Stimulated activated CD4-positive, alpha-beta T cell treated with anti-CD3 and anti-CD28 coated beads, TNF-alpha, amount 100 ng/mL, for 24 hours (primary cell): ENCODE data around the gene OTOG.
"Not testable (repeated sequence)": the region's sequence is repeated elsewhere in the genome, so short reads cannot be mapped to it uniquely, and the experiment has no call there.

Experiments used
- DNase-seq, 3 experiments: peaks; one replicate each; pipeline ENCODE4 v3.0.0-alpha.2; 2020; ENCODE audit warnings: low read depth in 3 of 3

OTOG gene

DNA sequence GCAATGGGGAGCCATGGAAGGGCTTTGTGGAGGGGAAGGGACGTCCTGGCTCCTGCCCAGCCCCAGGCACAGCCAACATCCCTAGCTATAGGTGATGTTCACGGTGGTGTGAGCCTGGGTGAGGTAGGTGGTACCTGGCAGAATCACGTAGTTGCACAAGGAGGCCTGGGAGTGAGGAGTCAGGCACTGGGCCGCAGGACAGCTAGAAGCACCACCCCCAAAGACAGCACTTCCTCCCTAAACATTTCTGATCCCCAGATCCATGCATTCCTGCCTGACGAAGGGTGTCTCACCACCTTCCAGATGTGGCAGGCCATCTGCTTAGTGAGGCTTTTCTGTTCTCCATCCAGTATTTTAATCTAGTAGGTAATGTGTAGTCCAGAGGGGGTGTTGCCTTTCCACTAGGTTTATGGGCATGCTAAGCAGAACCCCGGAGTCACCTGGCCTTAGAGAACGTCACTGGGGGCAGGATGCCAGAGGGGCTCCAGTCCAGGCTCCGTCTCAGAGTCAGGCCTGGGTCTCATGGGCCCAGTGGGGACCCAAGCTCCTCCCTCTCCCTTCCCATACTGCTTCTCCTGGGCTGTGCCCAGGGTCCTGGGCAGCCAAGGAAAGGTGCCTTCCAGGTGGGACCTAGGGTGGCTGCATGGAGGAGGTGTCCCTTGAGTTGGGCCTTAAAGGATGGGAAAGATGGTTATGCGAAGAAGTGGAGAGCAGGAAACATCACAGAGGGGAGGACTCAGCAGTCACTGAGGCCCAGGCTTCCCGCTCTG lies 56.2 kb downstream of the OTOG start:
- DNase-seq = no peak

DNA sequence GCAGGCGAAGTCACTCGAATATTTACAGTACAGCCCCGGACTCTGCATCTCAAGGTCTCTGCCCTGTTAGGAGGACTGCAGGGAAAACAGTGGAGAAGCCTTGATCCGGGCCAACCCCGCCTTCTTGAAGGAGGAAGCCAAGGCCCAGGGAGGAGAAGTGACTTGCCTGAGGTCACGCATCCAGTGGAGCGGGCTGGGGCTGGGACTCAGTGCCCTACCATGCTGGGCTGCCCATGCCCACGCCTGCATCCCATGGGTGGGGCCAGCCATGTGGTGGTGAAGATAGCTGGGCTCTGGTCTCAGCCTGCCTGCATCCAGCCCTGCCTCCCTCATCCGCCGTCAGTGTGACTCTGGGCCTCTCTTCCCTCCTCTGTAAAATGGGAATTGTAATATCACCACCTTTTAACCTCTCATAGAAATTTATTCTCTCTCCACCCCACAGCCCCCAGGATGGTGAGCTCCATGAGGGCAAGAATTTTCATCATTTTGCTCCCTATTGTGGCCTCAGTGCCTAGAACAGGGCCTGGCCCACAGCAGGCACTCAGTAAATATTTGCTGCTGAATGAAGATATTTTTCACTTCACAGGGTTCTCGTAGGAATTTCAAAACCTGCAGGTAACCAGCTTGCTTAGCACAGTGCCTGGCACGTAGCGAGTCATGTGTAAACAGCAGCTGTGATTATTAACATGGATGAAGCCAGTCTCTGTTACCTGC lies 57.3 kb downstream of the OTOG start:
- DNase-seq = no peak

DNA sequence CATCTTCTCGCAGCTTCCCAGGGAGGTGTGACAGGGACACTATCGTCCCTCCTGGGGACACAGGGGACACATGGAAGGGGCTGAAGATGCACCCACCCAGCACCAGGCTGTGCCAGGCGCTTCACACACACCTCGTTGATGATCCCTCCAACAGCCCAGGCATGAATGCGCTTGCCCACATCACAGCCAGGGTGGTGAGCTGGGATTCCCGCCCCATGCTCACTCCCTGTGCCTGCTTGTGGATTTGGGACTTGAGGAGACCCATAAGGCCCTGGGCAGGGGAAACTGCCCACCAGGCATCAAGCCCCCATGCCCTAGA lies 57.8 kb downstream of the OTOG start:
- no peak for DNase-seq

DNA sequence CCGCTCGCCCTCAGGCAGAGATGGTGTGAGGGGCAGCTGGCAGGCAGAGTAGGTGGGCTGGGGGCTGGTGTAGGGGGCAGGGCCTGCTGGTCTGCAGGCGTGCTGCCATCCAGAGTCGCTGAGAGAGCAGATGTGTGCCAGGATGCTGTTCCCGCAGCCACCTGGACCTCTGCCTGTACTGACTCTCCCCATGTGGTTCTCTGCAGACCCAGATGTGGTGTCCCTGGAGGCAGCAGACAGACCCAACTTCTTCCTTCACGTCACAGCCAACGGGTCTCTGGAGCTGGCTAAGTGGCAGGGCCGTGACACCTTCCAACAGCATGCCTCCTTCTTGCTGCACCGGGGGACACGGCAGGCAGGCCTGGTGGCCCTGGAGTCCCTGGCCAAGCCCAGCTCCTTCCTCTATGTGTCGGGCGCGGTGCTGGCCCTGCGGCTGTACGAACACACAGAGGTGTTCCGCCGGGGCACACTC lies 58.6 kb downstream of the OTOG start:
- DNase-seq = no peak

DNA sequence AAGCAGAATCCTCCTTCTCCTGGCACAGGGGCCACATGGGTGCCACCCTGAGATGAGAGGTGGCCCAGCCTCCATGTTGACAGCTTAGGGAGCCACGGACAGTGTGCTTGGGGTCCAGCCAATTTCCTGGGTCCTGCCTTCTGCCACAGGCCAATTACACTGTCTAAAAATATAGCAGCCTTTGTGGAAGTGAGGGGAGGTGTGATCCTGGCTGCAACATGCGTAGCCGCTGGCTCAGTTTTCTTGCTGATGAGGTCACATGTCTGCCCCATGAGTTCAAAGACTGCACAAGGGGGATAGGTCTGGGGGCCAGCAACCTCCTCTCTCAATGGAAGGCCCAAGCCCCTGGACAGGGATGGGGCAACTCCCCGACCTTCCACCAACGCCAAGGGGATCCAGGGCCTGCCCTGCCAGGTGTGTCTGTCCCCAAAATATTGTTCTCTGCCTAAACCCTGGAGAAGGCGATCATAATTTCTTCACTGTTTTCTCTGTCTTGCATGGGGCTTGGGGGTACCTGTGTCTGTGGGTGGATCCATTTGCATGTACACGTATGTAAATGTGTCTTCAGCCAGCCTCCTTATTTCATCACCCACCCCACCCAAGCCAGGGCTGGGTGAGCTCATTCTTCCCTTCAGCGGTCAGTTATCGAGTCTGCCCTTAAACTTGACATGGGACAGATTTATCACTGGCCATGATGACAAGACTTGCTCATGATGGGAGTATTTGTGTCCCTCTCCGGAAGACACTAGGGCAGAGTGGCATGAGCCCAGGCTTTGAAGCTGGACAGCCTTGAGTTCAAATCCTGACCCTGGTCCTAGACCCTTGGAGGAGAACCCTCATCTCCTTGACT lies 59.4 kb downstream of the OTOG start:
- no peak for DNase-seq

DNA sequence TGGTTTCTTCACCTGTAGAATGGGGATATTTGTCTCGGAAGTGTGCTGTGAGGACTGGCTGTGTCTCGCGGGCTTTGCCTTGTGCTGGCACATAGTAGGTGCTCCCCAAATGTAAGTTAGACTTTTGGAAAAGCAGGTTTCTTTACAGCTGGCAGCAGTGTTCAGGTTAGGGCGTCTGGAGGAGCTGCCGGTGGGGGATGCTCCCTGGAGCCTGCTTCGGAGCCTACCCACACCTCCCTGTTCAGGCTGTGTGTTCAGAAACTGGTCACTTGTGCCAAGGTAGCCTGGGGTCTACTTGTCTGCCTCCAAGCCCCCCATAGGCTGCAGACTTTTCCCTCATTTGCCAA lies 60.0 kb downstream of the OTOG start:
- DNase-seq = no peak

DNA sequence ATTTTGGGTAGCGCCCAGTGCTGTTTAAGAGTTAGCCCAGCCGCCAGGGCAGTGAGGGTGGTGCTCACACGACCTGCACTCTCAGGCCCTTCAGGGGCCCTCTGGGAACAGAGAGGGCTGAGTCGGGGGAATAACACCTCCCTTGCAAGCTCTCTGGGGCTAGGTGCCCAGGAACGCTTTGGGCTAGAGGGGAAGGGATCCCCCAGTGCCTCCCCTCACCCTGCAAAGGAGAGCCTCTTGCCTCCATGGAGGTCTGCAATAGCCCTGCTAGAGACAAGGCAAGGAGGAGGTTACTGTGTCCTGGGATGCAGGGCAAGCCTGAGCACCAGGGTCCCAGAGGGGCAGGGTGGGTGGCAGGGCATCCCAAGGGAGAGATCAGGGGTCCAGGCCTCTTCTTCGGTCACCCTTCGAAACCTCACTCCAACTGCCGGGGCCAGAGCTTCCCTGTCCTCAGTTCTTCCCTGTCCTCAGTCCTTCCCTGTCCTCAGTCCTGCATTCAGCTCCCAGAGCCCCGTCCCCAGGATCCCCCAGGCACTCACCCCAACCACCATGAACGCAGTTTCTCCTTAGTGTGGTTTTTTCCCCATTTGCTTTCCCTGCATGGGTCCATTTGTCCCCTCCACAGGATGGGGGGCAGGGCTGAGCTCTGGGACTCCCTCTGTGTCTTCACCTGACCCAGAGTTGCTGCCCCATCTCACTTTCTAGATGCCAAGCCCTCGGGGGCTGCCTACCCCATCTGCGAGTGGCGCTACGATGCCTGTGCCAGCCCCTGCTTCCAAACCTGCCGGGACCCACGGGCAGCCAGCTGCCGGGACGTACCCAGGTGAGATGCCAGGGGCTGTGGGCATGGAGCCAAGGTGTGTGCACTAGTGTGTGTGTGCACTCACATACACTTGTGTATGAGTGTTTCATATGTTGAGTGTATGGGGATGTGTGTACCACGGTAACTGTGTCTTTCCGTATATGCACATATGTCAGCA lies 60.8 kb downstream of the OTOG start:
- DNase-seq = no peak

DNA sequence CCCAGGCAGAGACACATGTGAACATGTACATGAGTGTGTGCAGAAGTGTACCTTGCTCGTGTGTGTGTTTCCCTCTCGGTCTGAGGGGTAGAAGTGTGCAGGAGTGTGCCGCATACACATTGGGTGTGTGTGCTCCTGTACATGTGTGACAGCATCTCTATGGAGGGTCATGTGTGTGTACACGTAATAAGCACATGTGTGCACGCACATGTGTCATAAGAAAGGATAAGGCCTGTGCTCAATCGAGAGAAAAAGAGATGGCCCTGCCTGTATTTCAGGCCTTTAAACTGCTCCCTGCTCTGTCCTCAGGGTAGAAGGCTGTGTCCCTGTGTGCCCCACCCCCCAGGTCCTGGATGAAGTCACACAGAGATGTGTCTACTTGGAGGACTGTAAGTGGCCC lies 61.8 kb downstream of the OTOG start:
- DNase-seq = no peak

DNA sequence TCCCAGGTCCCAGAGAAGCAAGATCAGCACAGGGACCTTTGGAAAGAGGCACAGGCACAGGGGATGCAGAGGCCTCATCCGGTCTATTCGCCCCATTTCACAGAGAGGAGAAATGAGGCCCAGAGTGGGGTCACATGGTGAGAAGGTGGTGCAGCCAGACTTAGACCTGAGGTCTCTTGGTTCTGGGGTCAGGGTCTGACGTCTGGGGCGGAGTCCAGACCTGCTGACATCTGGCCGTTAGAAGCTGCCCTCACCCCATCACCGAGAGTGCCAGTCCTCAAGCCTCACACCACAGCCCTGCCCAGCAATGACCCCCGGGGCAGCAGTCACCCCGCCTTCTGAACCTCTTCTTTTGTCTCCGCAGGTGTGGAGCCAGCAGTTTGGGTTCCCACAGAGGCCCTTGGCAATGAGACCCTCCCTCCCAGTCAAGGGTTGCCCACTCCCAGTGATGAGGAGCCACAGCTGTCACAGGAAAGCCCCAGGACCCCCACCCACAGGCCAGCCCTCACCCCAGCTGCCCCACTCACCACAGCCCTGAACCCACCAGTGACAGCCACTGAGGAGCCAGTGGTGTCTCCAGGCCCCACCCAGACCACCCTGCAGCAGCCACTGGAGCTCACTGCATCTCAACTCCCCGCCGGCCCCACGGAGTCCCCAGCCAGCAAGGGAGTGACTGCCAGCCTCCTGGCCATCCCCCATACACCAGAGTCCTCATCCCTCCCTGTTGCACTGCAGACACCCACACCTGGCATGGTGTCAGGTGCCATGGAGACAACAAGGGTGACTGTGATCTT lies 62.4 kb downstream of the OTOG start:
- DNase-seq = no peak

DNA sequence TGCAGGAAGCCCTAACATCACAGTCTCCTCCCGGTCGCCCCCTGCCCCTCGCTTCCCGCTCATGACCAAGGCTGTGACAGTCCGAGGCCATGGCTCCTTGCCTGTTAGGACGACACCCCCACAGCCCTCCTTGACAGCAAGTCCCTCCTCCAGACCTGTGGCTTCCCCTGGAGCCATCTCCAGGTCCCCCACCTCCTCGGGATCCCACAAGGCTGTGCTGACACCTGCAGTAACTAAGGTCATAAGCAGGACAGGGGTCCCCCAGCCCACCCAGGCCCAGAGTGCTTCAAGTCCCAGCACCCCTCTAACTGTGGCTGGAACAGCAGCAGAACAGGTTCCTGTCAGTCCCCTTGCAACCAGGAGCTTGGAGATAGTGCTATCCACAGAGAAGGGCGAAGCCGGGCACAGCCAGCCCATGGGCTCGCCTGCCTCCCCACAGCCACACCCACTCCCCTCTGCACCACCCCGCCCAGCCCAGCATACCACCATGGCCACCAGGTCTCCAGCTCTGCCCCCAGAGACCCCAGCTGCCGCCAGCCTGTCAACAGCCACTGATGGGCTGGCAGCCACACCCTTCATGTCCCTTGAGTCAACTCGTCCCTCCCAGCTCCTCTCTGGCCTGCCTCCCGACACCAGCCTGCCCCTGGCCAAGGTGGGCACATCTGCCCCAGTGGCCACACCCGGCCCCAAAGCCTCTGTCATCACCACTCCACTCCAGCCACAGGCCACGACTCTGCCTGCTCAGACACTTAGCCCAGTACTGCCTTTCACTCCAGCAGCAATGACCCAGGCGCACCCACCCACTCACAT lies 63.2 kb downstream of the OTOG start:
- no peak for DNase-seq

DNA sequence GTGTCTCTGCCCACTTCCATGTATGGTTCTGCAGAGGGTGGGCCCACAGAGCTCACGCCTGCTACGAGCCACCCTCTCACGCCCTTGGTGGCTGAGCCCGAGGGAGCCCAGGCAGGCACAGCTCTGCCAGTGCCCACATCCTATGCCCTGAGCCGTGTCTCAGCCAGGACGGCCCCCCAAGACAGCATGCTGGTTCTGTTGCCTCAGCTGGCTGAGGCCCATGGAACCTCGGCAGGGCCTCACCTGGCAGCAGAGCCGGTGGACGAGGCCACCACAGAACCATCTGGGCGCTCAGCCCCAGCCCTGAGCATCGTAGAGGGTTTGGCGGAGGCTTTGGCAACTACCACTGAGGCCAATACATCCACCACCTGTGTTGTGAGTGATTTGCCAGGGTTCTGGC lies 64.0 kb downstream of the OTOG start:
- no peak for DNase-seq

DNA sequence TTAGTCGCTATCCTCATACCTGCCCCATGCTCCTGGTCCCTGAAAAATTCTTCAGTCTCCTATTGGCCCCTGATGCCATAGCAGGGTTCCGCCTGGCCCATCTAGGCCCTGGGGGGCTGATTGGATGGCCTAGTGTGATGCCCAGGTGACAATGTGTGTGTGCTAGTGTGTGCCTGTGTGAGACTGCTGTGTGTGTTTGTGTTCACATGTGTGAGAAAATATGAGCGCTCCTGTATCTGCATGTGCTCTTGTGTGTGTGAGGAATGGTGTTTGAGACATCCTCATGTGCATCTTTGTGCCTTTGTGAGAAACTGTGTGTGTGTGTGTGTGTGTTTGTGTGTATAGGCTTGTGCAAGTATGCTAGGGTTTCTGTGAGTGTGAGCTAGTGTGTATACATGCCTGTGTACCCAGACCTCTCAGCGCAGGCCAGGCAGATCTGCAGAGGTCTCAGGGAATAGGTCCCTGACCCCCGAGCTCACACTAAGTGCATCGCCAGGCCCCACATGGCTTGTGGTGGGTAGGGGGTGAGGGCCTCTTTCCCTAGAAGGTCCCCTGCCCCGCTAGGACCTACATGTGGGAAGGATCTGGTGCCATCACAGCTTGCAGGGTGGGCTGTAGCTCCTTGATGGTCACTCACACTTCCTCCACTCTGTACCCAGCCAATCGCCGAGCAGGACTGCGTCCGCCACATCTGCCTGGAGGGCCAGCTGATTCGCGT lies 64.6 kb downstream of the OTOG start:
- no peak for DNase-seq

DNA sequence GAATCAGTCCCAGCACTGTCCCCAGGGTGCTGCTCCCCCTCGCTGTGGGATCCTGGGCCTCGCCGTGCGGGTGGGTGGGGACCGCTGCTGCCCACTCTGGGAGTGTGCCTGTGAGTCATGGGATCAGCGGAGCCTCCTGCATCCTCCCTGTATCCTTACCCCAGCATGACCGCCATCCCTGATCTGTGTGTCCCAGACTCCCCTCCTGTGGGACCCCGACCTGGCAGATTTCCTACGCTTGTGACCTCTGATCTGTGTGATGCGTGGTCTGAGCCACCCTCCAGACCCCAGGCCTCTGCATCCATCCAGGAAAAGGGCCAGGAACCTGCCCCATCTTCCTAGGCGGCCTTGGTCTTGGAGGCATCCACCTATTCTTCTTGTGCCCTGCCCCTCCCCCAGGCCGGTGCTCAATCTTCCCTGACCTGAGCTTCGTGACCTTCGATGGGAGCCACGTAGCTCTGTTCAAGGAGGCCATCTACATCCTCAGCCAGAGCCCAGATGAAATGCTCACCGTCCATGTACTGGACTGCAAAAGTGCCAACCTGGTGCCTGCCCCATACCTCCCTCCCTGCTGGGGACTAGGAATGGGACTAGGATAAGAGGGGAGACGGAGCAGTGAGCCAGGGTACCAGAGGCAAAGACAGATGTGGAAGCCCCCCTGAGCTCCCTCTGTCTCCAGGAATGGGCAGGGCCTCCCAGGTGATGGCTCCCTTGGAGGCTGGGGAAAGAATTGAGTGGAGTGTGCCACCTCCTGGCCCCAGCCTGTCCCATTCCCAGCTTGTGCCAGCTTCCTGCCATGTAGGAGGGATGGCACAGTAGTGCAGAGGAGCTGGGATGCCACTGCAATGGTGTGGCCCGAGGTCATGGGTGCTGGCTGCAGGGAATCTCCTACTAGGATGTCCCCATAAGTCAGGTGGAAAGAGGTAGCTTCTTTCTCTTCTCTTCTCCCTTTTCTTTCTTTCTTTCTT lies 65.4 kb downstream of the OTOG start:
- no peak for DNase-seq

DNA sequence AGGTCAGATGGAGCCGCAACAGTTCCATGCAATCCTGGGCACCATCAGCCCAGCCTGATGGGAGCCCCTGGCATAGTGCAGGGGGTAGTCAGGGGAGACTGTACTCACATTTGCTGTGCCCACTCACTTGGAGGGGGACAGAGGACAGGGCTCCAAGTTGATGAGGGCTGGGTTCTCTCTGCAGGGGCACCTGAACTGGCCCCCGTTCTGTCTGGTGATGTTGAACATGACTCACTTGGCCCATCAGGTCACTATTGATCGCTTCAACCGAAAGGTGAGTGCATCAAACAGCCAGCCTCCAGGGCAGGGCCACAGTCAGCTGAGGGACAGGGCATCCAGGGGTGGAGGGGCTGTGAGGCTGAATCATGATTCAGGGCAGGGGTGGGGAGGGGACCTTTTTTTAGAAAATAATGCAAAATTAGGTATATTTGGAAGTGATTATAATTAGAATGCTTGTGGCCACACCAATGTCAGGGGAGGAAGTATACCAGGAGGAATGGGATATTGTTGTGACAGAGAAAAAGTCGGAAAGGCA lies 66.4 kb downstream of the OTOG start:
- DNase-seq = no peak

DNA sequence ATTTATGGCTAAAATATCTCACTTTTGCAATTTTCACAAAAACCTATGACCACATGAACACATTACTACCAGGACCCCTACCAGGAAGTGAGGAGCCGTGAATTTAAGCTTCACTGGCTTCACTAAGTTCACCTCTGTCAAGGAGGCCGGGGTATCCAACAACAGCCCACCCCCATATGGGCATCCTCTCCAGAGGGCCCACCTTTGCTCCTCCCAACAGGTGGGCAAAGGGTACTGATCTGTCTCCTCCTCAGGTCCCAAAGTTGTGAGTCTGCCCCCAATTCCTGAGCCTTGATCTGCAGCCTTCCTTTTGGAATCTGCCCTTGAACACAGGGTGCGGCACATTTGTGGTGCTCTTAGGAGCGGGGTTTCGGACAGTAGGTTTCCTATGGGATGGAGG lies 66.9 kb downstream of the OTOG start:
- DNase-seq = no peak

DNA sequence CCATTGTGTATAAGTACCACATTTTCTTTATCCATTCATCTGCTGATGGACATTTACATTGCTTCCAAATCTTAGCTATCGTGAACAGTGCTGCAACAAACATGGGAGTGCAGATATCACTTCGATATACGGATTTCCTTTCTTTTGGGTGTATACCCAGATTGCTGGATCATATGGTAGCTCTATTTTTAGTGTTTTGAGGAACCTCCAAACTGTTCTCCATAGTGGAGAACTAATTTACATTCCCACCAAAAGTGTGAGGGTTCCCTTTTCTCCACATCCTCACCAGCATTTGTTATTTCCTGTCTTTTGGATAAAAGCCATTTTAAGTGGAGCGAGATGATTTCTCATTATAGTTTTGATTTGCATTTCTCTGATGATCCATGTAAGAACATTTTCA lies 75.7 kb downstream of the OTOG start:
- not testable (repeated sequence) for DNase-seq

DNA sequence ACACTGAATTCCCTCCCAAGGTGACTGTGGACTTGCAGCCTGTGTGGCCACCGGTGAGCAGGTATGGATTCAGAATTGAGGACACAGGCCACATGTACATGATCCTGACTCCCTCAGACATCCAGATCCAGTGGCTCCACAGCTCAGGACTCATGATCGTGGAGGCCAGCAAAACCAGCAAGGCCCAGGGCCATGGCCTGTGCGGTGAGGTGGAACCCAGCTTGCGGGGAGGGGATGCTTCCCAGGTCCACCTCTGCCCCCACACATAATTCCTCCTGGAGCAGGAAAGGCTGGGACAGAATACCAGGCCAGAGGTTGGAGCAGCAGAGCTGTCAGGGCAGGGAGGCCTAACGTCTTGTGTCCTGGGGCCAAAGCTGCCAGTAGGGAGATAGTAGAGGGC lies 82.1 kb downstream of the OTOG start:
- no peak for DNase-seq

DNA sequence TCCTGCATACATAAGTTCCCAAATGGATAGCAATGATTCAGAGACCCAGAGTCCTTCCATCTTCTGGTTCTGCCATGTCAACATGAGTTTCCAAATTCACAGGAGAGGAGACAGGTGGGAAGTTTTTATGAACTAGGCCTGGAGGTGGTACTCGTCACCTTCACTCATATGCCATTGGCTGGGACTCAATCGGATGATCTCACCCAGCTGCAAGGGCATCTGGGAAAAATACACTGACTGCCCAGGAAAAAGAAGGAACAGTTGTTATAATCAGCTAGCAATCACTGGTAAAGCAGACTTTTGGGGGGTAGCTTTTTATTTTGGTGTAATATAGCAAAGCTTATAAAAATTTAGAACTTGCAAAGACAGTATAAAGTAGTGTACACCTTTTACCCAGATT lies 83.9 kb downstream of the OTOG start:
- DNase-seq = no peak
